RWPE1 (cell line): ENCODE measurements around the gene STAC2.

Source experiments
- CTCF ChIA-PET: fragments of 350-600 bp; sonication (Branson Sonifier 250); formaldehyde crosslinking; extraction: SDS; loops from one replicate; lab custom pipeline; 2021; lab: Yijun Ruan, JAX
- POLR2A ChIA-PET: fragments of 400-600 bp; formaldehyde crosslinking; extraction: SDS; loops from one replicate; lab custom pipeline; 2020; ENCODE audit warnings: antibody characterized with exemption; ENCODE audit not compliant: low non-redundant PET; lab: Yijun Ruan, JAX
- DNase-seq: peaks from one replicate; pipeline ENCODE4 v3.0.0; 2012; ENCODE audit warnings: low spot score
- H3K27ac ChIP-seq: fragments of 450-650 bp; 2 replicates; pipeline ENCODE4 v1.5.1; 2017
- CTCF ChIP-seq: fragments of 450-650 bp; conservative IDR thresholded peaks from 2 replicates; pipeline ENCODE4 v1.5.1; 2017; ENCODE audit warnings: low read depth, mild to moderate bottlenecking

The STAC2 gene

GRCh38 chr17:39212841-39213480 is 12.8 kb downstream of the STAC2 start:
- POLR2A ChIA-PET, result no interaction called here
- no peak for TF ChIP-seq CTCF
- DNase-seq, result no peak
- CTCF ChIA-PET, result interaction anchor here (0.6 to 1.9 kb wide), 4 partner anchors 19 to 32 kb away, joined by 3 to 6 read pairs (median 4); no protein-coding TSS in a partner anchor
- peak overlapping the region; percentile 78 for H3K27ac ChIP-seq

GRCh38 chr17:39212195-39212810 is 13.4 kb downstream of the STAC2 start:
- DNase-seq, result no peak
- ChIA-PET POLR2A (no interaction called here), CTCF (interaction anchor here (0.8 to 1.9 kb wide), 3 partner anchors 28 to 32 kb away, joined by 4 to 6 read pairs (median 5); no protein-coding TSS in a partner anchor)
- no peak for TF ChIP-seq CTCF
- H3K27ac ChIP-seq, result peak overlapping the region; percentile 78

GRCh38 chr17:39210093-39210434 is 15.7 kb downstream of the STAC2 start:
- ChIA-PET POLR2A (no interaction called here), CTCF (interaction anchor here (0.5 to 5.0 kb wide), 4 partner anchors 26 to 351 kb away, joined by 3 to 145 read pairs (median 5); no protein-coding TSS in a partner anchor)
- peak overlapping the region; percentile 60 for H3K27ac ChIP-seq
- TF ChIP-seq CTCF, result no peak
- DNase-seq, result no peak

GRCh38 chr17:39209317-39210092 is 16.2 kb downstream of the STAC2 start:
- CTCF ChIA-PET, result interaction anchor here (0.7 to 5.0 kb wide), 4 partner anchors 26 to 402 kb away, joined by 3 to 145 read pairs (median 4); no protein-coding TSS in a partner anchor
- H3K27ac ChIP-seq, result peak overlapping the region; percentile 60
- no peak for TF ChIP-seq CTCF
- no peak for DNase-seq
- POLR2A ChIA-PET, result no interaction called here

- DNase-seq, result no peak
- TF ChIP-seq CTCF, result no peak
- peak overlapping the region; percentile 60 for H3K27ac ChIP-seq
- ChIA-PET CTCF (interaction anchor here (0.7 to 5.0 kb wide), 5 partner anchors 23 to 403 kb away, joined by 3 to 145 read pairs (median 6); no protein-coding TSS in a partner anchor), POLR2A (no interaction called here)
Measured at GRCh38 chr17:39208893-39209292, 16.9 kb downstream of the STAC2 start.

GRCh38 chr17:39208136-39208535 is 17.6 kb downstream of the STAC2 start:
- ChIA-PET CTCF (interaction anchor here (0.6 to 5.0 kb wide), 4 partner anchors 24 to 846 kb away, joined by 6 to 145 read pairs (median 9); partner anchors contain the start of gene MED24), POLR2A (no interaction called here)
- TF ChIP-seq CTCF, result no peak
- H3K27ac ChIP-seq, result peak overlapping the region; percentile 60
- DNase-seq, result no peak
